HG03139 (cell line): ENCODE data around the gene SFSWAP.

Source experiments
- ATAC-seq: cut with Tn5 transposase; IDR thresholded peaks from one replicate; pipeline ENCODE4 v1.9.1; 2021; ENCODE audit not compliant: unreplicated experiment

SFSWAP gene

DNA sequence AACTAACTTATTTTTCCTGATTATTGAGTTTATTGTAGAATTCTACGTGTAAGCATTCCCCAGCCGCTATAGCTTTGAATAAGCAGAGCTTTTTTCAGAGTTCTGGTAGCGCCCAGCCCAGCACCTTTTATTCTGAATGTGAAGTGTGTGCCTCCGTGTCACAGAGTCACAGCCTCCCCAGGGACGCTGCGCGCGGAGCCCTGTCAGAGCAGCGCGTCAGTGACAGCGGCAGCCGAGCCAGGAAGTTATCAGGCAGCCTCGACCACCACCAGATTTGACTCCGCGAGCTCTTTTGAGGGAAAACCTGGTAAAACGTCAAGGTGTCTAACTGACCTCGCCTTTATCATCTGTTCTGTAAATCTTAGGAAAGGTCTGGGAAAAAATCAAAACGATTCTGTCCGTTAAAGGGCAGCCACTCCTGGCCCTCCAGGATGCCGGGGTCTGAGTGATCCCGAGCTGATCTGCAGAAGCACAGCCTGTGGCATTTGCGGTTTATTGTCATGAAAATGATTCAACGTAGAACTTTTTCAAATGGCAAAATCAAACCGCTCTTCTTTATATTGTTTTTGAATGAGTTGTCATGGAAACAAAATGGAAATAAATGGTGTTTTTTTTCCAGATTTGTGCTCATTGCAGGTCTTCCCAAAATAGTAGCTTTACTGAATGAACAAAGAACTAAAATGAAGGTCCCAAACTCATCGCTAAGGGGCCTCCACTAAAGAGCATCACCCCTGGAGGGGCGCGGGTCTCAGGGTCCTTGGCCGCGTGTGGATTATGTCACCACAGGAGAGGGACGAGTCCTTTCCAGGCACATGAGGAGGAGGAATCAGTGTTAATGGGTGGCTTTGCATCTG, 74.2 kb downstream of the SFSWAP start:
- ATAC-seq = no peak

DNA sequence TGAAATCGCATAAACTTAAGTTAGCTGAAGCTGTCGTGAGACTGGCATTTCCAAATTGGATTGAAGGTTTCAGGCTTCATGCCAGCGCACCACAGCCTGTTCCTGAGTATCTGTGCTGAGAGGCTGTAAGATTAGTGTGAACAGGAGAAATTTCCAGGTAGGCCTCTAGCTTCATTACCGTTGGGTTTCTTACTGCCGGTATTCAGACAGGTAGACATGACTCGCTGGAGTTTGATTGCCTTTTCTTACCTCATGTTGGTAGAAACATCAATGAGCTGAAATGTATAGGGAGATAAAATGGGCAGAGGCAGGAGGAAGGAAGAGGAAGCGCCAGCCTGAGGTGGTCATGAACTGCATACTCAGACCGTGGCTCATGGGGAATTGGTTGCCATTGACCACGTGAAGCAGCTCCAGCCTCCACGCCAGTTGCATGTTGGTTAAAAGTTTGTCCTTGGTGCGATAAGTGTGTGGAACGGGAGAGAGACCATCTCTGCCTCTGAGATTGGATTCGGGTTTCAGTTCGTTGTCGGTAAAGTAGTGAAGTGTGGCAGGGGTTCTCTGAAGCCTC, 75.0 kb downstream of the SFSWAP start:
- ATAC-seq = no peak

DNA sequence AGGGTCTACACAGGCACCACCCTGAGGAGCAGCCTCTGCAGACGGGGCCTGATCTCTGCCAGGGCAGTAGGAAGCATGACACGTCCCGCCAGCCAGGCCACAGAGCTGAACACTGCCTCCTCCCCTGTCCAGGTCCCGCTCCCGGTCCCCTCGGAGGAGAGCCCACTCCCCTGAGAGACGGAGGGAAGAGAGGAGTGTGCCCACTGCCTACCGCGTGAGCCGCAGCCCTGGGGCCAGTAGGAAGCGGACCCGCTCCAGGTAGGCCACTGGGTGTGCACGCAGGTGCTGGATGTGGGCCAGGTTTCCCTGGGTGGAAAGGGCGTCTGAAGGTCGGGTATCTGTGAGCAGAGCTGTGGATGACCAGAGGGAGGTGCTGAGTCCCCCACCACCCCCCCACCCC, 75.4 kb downstream of the SFSWAP start:
- ATAC-seq = no peak

DNA sequence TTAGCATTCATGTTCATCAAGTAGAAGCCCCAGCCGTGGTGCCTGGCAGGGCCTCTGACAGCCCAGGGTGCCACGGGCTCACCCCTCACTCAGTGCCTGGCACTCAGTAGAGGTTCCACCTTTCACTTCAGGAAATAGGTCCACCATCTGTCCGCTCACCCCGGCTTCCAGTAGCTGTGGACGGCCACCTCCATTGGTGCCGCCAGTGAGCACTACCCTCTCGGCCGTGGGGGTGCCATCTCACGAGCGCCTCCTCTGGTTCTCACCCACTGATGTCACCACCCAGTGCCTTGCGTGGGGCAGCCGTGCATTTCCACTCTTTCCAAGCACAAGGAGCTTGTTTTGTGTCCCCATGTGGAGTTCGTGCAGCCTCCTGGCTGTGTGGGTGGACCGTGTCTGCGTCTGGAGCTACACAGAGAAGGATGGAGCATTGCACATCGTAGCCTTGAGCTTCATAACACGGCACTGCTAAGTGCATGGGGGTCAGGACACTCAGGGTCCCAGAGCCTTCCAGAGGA, 76.3 kb downstream of the SFSWAP start:
- ATAC-seq = no peak

DNA sequence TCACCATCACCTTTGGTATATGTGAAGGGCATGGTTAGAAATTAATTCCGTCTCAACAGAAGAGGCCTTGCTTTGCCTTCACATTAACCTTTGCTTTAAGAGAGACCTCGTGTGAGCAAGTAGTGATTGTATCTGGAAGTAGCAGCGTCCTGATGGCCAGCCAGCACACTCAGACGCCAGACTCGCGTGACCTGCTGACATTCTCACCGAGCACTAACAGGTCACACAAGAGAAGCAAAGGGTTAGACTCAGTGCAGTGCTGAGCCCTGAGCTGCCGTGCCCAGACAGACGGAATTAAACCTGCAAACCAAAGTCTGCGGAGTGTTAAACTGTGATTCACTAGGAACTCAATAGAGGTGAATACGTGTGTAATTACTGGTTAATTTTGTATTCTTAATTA, 77.2 kb downstream of the SFSWAP start:
- no peak for ATAC-seq

DNA sequence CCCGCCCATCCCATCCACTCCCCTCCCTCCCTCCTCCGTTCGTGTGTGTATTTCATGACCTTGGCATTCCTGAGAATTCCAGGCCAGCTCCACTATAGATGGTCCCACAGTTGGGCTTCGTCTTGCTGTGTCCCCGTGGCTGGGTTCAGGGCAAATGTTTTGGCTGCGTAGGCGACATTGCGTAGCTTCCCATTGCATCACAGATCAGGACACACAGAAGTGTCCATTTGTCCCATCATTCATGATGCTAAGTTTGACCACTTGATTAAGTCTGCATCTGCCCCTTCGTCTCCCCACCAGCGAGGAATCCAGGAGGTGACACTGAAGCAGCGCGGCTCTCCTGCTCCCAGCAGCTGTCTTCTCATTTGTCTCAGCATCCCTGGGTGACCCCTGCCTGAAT, 78.7 kb downstream of the SFSWAP start:
- ATAC-seq = no peak

DNA sequence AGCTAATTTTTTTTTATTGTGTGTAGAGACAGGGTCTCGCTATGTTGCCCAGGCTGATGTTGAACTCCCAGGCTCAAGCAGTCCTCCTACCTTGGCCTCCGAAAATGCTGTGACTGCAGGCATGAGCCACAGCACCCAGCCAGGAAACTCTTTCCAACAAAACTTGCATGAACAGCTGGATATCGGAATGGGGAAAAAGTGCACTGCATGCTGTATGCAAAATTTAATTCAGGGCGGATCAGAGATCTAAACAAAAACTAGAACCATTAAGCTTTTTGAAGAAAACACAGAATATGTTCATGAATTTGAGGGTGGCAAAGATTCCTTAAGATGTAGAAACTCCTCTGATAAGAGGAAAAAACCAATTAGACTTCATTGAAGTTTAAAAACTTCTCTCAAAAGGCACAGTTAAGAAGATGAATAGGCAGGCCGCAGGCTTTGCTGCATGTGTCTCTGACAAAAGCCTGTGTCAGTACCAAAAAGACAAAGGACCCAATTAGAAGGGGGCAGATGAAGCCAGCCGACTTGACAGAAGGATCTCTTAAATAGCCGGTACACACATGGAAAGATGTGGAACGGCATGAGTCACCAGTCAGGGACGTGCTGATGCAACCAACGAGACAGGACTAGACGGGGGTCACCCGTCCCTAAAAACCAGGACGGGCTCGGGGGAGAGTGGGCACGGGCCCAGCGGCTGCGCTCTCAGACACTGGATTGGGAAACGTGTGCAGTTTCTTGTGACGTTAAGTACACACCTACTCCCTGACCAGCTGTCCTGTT, 82.5 kb downstream of the SFSWAP start:
- ATAC-seq = no peak

DNA sequence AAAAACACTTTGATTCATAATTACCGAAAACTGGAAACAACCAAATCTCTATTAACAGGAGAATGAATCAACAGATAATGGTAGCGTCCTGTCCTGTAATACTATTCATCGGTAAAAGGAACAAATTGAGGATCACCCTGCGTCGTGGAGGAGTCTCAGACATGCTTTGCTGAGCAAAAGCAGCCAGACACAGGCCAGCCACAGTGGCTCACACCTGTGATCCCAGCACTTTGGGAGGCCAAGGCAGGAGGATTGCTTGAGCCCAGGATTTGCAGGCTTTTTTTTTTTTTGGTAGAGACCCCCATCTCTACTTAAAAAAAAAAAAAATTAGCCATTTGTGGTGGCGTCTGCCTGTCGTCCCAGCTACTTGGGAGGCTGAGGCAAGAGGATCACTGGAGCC, 83.2 kb downstream of the SFSWAP start:
- ATAC-seq = no peak

DNA sequence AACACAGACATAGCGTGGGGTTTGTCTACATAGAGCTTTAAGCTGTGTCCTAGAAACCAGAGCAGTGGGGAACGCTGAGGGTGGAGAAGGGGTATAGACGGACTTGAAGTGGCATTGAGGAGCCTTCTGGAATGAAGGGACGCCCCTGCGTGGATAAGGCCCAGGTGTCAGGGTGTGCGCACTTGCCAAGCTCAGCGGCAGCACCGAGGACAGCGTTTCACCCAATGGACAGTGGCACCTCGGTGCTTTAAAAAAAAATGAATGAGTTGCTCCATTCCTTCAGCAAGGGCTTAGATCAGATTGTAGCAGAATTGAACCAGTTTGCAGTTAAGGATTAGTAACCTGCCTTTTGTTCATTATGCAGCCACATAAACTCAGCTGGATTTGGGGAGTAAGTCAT, 83.7 kb downstream of the SFSWAP start:
- ATAC-seq = no peak

DNA sequence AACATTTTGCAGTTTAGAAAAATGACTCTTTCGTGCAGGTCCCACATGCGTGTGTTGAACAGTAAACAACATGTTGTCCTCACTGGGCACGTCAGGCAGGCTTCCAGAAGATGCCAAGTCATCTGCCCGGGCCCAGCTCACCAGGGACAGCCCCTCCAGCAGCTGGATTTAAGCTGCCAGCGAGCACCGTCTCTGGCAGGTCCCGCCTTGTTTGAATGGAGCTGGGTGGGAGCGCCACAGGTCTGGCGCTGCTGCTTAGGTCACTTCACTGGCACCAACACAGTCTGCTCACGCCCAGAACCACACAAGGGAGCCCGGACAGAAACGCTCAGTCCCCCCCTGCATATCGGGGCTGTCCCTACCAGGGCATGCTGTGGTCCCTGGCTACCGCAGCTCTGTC, 84.2 kb downstream of the SFSWAP start:
- ATAC-seq = no peak

DNA sequence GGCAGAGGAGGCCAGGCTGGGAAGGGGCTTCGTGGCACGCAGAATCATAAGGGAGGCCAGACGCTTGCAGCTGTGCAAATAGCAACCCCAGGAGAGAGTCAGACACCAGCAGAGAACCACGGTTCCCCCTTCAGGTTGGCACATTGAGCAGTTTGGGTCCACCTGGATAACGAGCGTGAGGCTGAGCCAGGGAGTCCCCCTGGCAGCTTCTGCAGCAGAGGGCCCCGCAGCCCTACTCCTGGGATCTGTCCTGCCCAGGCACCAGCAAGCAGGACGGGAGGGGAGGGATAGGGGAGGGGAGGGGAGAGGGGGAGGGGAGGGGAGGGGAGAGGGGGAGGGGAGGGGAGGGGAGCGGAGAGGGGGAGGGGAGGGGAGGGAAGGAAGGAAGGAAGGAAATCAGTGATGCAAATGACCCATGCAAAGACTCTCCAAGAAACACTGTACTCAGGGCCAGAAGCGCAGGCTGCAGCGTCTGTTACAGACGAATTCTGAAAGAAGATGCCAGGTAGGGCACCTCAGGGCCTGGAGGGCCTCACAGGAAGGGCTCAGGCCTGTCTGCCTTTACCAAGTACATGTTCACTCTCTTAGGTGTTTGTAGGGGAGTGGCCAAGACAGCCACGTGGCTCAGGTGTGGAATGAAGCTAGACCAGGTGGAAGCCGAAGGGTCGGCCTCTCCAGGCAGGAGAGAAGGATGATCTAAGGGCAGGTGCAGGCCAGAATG, 85.0 kb downstream of the SFSWAP start:
- no peak for ATAC-seq

DNA sequence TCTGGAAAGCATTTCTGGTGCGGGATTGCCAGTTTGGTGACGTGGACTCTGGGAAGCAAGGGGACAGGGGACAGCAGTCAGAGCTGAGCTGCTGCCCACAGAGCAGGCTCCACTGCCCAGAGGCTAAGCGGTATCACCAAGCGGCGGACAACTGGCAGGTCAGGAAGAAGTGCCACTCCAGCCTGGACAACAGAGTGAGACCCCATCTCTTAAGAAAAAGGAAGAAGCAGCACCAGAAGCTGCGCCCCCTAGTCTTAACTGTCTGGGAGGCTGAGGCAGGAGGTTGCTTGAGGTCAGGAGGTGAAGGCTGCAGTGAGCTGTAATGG, 85.5 kb downstream of the SFSWAP start:
- no peak for ATAC-seq

DNA sequence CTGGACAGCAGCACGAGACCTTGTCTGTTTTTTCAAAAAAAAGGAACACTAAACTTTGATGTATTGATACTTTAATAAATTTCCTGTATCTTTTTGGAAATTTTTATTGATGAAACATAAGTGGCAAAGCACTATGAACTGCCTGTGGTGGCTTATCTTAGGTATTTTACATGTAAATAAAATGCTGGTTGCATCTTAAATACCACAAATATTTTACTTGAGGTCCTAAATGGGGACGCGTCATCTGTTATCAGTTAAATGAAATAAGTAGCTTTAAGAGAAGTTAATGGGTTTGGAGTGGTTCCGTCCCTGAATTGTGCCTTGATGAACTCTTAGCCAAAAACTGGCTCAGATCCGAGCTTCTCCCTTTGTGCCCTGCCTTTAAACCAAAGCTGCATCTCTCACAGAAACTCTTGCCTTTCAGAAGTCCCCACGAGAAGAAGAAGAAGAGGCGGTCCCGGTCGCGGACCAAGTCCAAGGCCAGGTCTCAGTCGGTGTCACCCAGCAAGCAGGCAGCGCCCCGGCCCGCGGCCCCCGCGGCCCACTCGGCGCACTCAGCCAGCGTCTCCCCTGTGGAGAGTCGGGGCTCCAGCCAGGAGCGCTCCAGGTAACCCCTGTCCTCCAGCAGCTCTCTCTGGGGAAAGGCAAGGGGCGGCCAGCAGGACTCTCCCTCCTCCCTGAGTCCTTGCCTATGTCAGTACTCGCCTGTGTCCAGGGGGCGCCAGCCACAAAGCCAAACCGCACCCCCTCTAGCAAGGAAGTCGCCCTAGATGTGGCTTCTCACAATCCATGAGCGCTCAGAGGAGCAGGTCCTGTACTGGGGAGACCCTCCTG, 86.1 kb downstream of the SFSWAP start:
- no peak for ATAC-seq

DNA sequence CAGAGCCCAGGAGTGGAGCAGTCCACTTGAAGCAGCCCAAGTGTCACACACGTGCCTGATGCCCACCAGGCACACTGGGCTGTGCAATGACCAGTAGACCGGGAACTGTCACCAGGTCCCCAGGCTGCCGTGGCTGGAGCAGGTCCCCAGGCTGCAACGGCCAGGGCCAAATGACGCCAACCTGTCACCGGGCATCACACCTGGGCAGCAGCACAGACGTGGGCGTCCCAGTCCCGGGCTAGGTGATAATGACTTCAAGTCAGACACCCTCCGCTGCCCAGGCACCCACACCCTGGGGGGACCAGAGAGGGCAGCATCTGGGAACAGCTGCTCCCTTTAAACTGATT, 86.7 kb downstream of the SFSWAP start:
- no peak for ATAC-seq

DNA sequence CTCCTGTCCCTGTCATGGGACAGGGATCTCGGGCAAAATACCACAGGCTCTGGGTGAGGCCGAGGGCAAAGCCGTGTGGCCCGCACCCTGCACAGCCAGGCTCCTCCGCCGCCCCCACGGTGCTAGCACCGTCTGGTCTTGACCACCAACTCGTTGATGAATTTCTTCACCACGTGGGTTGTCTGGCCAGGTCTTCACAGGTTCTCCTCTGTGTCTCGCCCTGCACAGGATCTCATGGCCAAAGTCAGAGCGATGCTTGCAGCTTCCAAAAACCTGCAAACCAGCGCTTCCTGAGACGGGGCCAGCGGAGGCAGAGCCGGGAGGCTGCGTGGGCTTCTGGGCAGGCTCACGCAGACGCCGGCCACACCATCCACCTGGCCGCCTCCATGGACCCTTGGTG, 88.3 kb downstream of the SFSWAP start:
- no peak for ATAC-seq

DNA sequence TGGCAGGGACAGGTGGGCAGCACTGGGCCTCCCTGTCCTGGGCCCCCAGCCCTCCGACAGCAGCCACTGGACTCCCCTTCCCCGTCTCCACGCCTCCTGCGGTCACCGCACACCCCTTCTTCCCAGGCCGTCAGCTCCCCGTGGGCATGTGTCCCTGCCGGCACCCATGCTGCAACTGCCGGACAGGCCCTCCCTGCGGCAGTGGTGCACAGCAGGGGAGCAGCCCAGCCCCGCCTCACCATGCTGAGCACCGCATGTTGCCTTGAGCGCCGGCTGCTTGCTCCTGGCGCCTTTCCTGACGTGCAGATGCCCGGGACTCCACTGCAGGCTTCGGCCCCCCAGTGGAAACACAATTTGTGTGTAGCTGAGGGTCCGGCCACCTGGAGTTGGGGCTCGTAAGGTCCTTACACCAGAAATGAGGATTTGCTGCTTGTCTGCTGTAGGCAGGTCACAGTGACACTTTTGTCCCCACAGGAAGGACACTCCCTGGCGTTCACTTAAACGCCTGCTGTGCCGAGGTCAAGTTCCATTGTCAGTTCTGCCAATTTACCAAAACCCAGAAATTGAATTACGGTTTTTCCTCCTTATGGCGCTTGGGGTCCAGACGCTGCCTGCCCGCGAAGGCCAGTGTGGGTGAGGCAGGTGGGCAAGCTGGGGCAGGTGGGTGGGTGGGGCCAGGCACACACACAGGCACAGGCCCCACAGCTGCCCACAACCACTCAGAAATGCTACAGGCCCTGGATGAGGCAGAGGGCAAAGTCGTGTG, 89.1 kb downstream of the SFSWAP start:
- ATAC-seq = no peak

DNA sequence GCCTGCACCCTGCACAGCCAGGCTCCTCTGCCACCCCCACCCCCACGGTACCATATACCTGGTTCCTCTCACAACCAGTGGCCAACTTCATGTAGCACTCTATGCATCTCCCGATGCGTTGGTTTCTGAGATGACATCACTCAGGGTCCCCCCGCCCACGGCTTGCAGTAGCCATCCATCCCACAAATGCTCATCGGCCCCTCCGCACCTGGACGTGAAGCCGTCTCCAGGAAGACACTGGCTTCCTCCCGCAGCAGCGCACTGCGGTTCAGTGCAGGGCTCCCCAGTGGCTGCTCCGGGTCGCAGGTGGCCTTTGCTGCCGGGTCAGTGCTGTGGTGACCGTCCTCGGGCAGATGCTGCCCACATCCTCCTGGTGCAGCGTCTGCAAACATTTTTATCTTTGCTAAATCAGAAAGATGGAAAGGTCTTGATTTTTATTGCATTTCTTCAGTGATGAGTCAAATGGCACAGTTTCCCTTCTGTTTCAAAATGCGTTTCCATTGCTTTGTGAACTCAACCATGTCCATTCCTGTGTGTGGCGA, 89.8 kb downstream of the SFSWAP start:
- no peak for ATAC-seq

DNA sequence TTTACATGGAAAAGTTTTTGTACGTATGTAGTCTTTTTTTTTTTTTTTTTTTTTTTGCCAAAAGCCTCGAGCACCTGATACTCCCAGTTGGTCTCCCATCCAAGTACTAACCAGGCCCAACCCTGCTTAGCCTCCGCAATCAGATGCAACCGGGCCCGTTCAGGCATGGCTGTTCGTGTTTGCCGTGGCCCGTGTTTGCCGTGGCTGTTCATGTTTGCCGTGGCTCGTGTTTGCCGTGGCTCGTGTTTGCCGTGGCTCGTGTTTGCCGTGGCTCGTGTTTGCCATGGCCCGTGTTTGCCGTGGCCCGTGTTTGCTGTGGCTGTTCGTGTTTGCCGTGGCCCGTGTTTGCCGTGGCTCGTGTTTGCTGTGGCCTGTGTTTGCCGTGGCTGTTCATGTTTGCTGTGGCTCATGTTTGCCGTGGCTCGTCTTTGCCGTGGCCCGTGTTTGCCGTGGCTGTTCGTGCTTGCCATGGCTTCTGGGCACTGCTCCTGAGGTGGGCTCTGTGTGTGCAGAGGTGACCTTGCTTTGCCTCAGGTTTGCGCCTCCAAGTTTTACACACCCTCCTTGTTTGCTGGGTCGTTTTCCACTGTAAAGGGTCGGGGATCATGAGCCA, 90.5 kb downstream of the SFSWAP start:
- ATAC-seq = no peak

DNA sequence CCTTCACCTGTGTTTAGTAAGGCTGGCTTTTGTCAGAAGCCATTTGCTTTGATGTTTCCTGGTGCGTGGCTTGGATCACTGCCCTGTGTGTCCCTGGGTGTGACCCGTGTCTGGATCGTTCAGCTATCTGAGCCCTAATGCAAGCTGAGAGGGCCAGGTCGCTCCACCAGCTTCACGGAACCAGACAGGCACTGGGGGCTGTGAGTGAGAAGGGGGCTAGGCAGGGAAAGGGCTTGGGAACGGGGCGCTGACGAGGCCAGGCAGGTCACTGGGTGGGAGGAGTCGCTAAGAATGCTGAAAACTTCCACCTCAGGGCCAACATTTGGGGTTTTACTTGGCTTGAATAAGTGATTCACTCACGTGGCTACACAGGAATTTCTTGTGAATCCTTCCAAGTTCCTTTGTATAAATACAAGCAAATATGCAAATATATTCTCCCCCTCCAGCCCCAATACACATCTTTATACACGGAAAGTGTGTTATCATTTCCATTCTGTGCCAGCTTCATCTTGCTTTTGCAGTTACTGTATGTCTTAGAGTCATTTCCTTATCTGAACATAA, 93.2 kb downstream of the SFSWAP start:
- no peak for ATAC-seq
